Glutamatergic neuron (in vitro differentiated cells): ENCODE data around the gene GPC6. TPM values are rescaled to one million over a fixed set of nuclear protein-coding genes. Genes with fewer than 3 reads are reported as not detected.

Experiments
- DNase-seq: peaks from one replicate; pipeline ENCODE4 v3.0.0; 2022
- H3K27ac Mint-ChIP-seq: one replicate; pipeline ENCODE4 v1.8.0; 2020; ENCODE audit warnings: mild to moderate bottlenecking, mixed read lengths, inconsistent platforms; ENCODE audit not compliant: unreplicated experiment
- H3K27me3 Mint-ChIP-seq: one replicate; pipeline ENCODE4 v1.8.0; 2020; ENCODE audit warnings: mild to moderate bottlenecking, moderate library complexity, mixed read lengths, inconsistent platforms; ENCODE audit not compliant: unreplicated experiment
- H3K36me3 Mint-ChIP-seq: one replicate; pipeline ENCODE4 v1.8.0; 2020; ENCODE audit warnings: mild to moderate bottlenecking, mixed read lengths, inconsistent platforms; ENCODE audit not compliant: unreplicated experiment
- H3K4me1 Mint-ChIP-seq: one replicate; pipeline ENCODE4 v1.8.0; 2020; ENCODE audit warnings: mild to moderate bottlenecking, low read depth, mixed read lengths, inconsistent platforms; ENCODE audit not compliant: unreplicated experiment
- H3K4me3 Mint-ChIP-seq: one replicate; pipeline ENCODE4 v1.8.0; 2020; ENCODE audit warnings: mild to moderate bottlenecking, mixed read lengths, inconsistent platforms; ENCODE audit not compliant: unreplicated experiment
- H3K9me3 Mint-ChIP-seq: one replicate; pipeline ENCODE4 v1.8.0; 2020; ENCODE audit warnings: mild to moderate bottlenecking, moderate library complexity, mixed read lengths, inconsistent platforms; ENCODE audit not compliant: unreplicated experiment
- total RNA-seq: library from RNA; stranded (reverse); fragmentation: NEBNext Ultra II Directional; extraction: Animal tissue kit (Norgen Biotek cat#: 25700); gene quantifications from one replicate; pipeline ENCODE4 v1.2.1, GENCODE V29; 2021; ENCODE audit not compliant: unreplicated experiment
- TF ChIP-seq, protein P1 (sequence below): fragments of 200-600 bp; sonication (generic); IDR thresholded peaks from one replicate; pipeline ENCODE4 v1.5.0; 2021; ENCODE audit not compliant: partially characterized antibody, unreplicated experiment

Gene GPC6
- total RNA-seq, 1 donor from 2014 or later = 11.8 TPM

DNA sequence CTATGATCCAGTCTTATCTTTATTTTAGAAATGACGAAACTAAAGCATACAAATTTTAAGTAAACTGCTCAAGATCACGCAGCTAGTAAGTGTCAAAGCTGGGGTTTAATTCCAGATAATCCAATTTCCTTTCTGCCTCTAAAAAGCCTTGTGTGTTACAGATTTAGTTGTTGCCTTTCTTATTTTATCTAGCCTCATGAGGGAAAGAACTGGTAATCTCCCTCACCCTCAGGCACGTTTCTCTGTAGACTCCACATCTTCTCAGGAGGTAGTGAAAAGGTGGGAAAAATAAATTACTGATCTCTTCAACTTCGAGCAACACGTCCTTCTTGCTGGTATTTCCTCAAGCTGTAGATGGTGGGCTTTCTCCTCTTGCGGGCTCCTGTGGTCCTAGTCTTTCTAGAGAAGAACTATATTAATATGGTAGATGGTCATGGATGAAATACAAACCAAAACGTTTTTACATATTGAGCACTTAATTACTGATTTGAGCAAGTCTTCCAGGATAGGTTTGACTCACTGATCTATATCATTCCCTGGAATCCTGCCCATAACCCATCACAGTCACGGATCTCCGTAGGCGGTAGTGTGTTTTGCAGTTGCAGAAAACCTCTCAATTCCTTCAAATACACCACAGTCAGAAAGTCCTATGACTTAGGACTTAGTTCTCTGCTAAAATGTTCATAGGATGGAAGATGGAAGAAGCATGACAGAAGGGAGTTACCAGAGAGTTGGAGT, 733.4 kb downstream of the GPC6 start:
- Mint-ChIP-seq H3K4me3 (no peak overlapping the region), H3K36me3 (no peaks in the 10 kb centered on the region), H3K4me1 (peaks cover 19% of the 10 kb centered on the region), H3K27ac (peak overlapping the region; percentile 13), H3K27me3 (no peaks in the 10 kb centered on the region), H3K9me3 (peaks cover 4% of the 10 kb centered on the region)
- no peak for DNase-seq
- TF ChIP-seq, protein P1, sequence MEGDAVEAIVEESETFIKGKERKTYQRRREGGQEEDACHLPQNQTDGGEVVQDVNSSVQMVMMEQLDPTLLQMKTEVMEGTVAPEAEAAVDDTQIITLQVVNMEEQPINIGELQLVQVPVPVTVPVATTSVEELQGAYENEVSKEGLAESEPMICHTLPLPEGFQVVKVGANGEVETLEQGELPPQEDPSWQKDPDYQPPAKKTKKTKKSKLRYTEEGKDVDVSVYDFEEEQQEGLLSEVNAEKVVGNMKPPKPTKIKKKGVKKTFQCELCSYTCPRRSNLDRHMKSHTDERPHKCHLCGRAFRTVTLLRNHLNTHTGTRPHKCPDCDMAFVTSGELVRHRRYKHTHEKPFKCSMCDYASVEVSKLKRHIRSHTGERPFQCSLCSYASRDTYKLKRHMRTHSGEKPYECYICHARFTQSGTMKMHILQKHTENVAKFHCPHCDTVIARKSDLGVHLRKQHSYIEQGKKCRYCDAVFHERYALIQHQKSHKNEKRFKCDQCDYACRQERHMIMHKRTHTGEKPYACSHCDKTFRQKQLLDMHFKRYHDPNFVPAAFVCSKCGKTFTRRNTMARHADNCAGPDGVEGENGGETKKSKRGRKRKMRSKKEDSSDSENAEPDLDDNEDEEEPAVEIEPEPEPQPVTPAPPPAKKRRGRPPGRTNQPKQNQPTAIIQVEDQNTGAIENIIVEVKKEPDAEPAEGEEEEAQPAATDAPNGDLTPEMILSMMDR = no peak

DNA sequence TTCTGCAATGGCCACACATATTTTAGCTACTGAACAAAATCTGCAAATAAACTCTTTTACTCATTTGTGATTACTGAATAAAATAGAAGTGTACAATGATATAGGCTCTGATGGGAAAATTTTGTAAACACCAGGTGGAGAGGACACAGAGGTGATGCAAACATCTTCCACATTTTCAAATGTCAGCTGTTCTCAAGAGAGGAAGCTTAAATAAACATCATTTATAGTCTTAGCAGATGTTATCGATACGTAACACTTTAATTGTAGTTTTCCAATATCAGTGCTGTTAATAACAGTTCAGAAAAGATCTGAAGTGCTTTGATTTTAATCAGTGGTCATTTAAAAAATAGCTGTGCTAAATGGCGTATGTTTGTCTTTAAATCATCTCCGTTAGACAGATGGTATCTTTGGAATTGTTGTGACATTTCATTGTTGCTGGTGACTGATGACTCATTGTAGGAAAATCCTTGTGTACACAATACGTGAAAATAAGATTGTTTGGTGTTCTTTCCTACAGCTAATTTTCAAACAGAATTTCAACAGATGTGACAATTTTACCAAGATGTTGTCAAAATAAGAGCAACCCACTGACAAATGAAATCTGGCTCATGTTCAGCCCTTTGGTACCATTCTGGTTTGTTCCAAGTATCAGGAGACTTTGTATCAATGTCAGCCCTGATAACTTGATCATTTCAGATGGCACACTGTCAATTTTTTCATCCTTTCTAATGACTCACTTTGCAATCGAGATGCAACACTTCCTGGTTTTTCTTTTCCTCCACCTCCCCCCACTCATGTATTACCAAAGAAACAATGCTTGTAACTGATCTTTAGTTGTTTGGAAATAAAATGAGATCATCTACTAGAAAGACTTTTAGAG, 736.9 kb downstream of the GPC6 start:
- Mint-ChIP-seq H3K36me3 (no peaks in the 10 kb centered on the region), H3K9me3 (peaks cover 2% of the 10 kb centered on the region), H3K27me3 (no peaks in the 10 kb centered on the region), H3K4me1 (peaks cover 11% of the 10 kb centered on the region), H3K27ac (peak overlapping the region; percentile 56), H3K4me3 (no peak overlapping the region)
- DNase-seq = no peak
- TF ChIP-seq, protein P1 = no peak

DNA sequence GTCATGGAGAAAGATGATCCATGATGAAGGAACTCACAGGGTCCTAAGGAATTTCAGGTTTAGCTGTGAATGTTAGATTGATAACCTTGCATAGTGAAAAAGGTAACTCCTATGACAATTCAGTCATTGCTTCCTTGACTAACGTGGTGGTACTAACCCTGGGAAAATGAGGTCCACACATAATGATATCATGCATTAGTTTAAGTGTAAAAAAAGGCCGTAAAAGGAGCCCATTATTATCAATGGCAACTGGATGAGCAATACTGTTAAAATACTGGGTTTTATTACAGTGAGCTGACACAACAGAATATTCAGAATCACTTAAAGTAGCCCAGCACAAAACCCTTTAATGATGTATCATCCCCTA, 737.5 kb downstream of the GPC6 start:
- H3K9me3 Mint-ChIP-seq = peaks cover 2% of the 10 kb centered on the region
- peaks cover 11% of the 10 kb centered on the region for H3K4me1 Mint-ChIP-seq
- DNase-seq = no peak
- TF ChIP-seq, protein P1 = no peak
- H3K27me3 Mint-ChIP-seq = no peaks in the 10 kb centered on the region
- peak overlapping the region; percentile 56 for H3K27ac Mint-ChIP-seq
- no peak overlapping the region for H3K4me3 Mint-ChIP-seq
- no peaks in the 10 kb centered on the region for H3K36me3 Mint-ChIP-seq

DNA sequence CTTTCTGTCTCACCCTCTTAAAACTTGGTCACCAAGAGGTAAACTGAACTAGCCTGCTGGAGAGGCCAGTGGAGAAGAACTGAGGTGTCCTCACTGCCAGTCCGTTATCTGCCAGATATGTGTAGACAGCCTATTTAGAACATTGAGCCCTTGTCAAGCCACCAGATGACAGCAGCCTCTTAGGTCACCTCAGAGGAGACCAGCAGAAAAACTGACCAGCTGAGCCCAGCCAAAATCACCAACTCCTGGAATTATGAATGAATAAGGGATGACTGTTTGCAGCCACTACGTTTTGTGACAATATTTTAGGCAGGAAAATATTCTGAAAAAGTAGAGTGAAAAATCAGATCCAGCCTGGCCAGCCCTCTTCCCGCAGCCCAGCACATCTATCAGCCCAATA, 739.0 kb downstream of the GPC6 start:
- H3K27me3 Mint-ChIP-seq = no peaks in the 10 kb centered on the region
- no peaks in the 10 kb centered on the region for H3K36me3 Mint-ChIP-seq
- H3K9me3 Mint-ChIP-seq = peaks cover 2% of the 10 kb centered on the region
- TF ChIP-seq, protein P1 = no peak
- peaks cover 11% of the 10 kb centered on the region for H3K4me1 Mint-ChIP-seq
- no peak overlapping the region for H3K4me3 Mint-ChIP-seq
- H3K27ac Mint-ChIP-seq = no peak overlapping the region
- no peak for DNase-seq
